ENCODE results near the gene CEP83.

Gene CEP83

DNA sequence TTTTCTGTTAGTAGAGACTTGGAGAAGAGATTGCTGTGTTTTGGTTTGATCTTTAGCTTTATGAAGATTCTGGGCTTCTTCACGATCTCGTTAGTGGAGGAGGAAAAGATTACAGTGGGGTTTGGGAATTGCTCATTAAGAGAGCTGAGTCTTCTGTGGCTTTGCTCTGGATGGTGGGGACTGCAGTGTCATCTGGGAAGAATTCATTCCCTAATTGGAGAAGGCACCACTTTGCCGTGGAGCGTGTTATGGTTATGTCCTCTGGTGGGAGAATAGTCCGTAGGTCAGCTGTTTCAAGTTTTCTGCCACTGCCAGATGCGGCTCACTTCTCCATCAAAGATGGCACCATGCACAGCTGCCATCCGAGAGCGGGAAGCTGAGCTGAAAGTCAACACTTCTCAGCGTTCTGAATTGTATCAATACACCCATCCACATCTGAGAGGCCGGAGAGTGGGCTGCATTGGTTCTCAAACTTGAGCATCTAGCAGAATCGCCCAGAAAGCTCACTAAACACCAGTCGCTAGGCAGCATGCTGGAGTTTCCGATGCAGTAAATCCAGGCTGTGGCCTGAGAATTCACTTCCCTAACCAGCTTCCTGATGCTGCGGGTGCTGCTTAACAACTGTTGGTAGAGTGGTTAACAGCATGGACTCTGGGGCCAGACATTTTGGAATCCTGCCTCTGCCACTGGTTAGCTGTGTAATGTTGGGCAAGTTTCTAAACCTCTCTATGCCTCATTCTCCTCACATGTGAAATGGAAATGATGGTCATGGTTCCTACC is 193.5 kb downstream of the CEP83 start:
- DNase-seq: peak; percentile 17 to 27

DNA sequence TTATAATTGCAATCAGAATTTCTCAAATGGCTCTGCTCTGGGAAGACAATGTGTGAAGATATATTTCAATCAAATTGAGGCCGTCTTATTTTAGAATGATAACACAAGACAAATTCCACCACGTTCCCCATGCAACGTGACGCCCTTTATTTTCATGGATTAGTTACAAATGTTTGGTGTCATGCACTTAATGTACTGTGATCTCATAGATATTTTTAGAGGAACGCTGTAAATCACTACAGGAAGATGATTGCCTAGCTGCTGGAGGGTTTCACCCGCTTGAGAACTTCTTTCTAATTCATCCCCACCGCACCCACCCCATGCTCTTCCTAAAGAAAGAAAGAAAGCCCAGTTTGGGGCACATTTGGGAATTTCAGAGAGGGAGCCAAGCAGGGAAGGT is 194.1 kb downstream of the CEP83 start:
- no peak for DNase-seq

GRCh38 chr12:94264736-94265485 is 194.8 kb downstream of the CEP83 start:
- DNase-seq: no peak

GRCh38 chr12:94263905-94264561 is 195.6 kb downstream of the CEP83 start:
- peak in 1 of 2 donors; percentile 12 for DNase-seq

DNA sequence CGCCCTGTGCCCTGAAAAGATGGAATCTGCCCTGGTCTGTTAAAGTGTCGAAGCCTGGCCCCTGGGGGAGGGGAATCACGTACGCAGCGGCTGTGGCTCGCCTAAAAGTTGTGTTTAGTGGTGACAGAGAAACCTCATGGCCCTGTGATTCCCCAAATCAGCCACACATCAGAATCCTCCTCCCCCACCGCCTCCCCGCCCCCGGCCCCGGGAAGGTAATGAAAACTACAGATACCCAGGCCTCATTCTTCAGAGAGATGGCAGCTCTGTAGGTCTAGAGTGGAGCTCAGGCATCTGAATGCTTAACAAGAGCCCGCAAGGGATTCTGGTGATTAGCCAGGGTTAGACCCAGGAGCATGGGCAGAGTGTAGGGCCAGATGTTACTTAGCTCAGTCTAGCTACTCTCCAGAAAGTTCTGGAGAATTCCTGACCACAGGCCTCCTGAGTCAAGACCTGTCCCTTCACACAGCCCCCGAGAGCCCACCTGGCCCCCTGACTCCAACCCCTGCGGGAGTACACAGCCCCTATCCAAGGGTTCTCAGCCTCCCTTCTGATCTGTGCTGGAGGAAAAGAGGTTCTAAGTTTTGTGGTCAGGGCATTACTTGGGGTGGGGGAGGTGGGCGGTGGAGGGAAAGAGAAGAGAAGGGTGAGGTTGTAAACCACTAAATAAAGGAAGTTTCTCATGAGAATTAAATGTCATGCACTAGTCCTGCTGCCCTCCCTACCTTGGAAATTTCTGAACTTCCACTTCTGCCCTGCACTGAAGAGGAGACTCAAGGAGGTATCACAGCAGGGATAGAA is 196.5 kb downstream of the CEP83 start:
- DNase-seq: peak; percentile 69 to 74

- DNase-seq: peak; percentile 78 to 81
Observed at GRCh38 chr12:94262228-94263010, 197.2 kb downstream of the CEP83 start.

DNA sequence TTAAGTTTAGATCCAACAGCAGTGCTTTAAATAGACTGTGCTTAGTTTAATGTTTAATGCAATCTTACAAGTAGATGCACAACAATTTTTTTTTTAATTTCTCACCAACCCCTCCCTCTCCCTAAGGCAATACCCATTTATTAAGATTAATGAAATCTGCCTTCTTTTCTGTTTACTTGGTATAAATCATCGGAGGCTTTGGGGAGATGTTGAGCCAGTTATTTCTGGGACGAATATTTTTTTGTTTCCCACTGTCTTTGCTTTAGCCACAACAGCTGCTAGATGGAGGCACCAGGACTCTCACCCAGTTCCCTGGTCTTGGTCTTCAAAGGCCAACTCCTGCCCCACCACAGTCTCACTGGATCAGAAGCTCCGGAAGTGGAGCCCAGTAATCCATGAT is 197.9 kb downstream of the CEP83 start:
- no peak for DNase-seq

DNA sequence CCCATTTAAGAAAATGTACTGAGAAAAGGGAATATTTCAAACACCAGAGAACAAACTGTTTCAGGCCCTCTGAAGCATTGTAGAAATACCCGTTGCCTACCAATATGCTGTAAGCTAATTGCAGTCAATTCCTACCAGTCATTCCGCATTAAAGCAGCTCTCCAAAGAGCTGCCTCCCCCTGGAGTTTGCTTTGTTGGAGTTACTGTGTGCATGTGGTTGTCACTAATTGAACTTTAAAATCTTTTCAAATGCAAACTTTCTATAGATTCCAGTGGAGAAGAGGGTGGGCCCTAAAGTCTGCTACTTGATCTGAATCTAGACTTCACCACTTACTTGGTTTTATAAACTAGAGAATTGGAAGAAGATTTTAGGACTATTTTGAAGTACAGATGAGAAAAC is 198.5 kb downstream of the CEP83 start:
- DNase-seq: no peak

DNA sequence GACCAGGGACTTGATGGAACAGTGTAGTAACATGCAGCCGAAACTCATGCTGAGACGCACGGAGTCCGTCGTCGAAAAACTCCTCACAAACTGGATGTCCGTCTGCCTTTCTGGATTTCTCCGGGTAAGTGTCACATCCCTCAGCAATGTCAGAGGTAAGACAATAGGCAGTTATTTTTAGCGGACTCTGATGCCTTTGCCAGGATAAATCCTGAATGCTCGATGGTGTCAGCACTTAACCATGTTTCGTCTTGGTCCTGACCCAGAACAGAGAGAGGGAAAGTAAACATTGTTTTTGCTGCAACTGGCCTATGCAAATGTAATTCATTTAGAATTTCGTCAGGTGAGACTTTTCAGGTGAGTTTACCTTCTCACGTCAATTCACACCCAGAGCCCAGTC is 198.9 kb downstream of the CEP83 start:
- DNase-seq: no peak

DNA sequence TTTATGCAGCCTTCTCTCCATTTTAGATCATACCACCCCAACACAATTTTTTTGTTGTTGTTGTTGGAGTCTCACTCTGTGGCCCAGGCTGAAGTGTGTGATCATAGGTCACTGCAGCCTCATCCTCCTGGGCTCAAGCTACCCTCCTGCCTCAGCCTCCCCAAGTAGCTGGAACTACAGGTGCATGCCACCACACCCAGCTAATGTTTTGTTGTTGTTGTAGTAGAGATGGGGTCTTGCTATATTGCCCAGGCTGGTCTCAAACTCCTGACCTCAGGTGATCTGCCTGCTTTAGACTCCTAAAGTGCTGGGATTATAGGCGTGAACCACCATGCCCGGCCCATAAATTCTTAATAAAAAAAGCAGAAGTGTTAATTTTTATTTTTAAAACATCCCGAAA is 199.7 kb downstream of the CEP83 start:
- no peak for DNase-seq

- no peak for DNase-seq
Observed at GRCh38 chr12:94258593-94258992, 201.1 kb downstream of the CEP83 start.

Data from CD4-positive, alpha-beta T cell treated with Interleukin-1 beta for 1 hour (primary cell).